Measurements from ENCODE around the gene SLFN5. TPM values are rescaled to one million over a fixed set of nuclear protein-coding genes. Genes with fewer than 3 reads are reported as not detected.

The SLFN5 gene
- total and polyA plus RNA-seq, 2 of the 13 experiments (the other 11 are each of a cell fraction or from before 2014, with no cell fraction given), result 0.25 to 0.35 TPM

DNA sequence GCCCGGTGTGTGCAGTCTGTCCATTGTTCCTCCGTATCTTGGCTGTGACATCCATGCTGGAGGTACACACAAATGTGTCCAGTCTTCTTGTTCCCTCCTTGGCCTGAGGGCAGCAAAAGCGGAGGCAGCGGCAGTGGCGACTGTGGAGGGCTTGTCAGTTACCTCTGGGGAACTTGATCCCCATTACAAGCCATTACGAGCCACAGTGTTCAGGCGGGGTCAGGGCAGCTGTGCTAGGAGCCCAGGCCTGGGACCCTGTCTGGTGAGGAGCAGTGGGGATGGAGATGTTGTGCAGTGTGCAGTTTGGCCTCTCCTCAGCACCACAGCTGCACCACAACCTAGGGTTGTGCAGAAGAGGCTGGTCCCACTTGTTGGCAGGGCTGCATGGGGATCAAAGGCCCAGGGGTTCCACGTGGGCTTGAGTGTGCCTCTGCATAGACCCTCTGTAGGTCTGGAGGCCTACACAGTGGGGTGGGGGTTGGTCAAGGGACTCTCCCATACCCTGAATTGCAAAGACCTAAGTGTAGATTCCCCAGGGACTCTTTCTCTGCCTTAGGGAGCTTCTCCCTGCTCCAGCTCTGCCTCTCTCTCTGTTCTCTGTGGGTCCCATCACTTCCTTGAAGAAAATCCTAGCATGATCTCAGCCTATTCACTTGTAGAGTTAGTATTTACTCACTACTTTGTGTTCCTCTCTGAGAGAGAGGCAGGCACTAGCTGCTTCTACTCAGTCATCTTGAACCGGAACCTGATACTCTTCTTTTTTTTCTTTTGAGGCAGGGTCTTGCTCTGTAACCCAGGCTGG is 71.7 kb downstream of the SLFN5 start (continued):
- TF ChIP-seq NRL (CRISPR knock-in tag; IDR thresholded peaks at IDR 0.05; ENCODE audit: borderline replicate concordance) (no peak), ZMYM2 (CRISPR knock-in tag; IDR thresholded peaks at IDR 0.05) (no peak)

GRCh38 chr17:35315283-35315682 is 72.4 kb downstream of the SLFN5 start:
- in situ Hi-C loops (cut with HindIII; ENCODE audit: extremely low pct_ligation_motif_present, low pct_unique_long_range_greater_than_20kb), result loop anchor here (25.0 kb wide), 1 partner anchor 422 kb away; the partner anchor contains the start of gene RASL10B
- POLR2A ChIA-PET, result no interaction called here
- no peak for ATAC-seq
- no peak overlapping the region for H2AFZ ChIP-seq (ENCODE audit: low read length)
- H3K9ac ChIP-seq (ENCODE audit: insufficient read depth, low read depth, low read length), result no peak overlapping the region
- CTCF ChIA-PET (ENCODE audit: low intra/inter-chr PET ratio, low total read pairs), result interaction anchor here (1.2 kb wide), 1 partner anchor 218 kb away, joined by 4 read pairs; no protein-coding TSS in a partner anchor
- H4K20me1 ChIP-seq (ENCODE audit: insufficient read depth, low read length), result no peaks in the 10 kb centered on the region
- H3K36me3 ChIP-seq (replicated peaks in 1 of 2; ENCODE audit: control insufficient read depth in 1 of 2, insufficient read depth in 2 of 2, low read length in 2 of 2), result no peaks in the 10 kb centered on the region
- no peak overlapping the region for H3K27ac ChIP-seq (ENCODE audit: extremely low read length, insufficient read depth, low read length)
- FAIRE-seq, result no peak
- BruUV-seq (replicated peaks), result no TSS peak
- no peak overlapping the region for H3K4me2 ChIP-seq (ENCODE audit: low read depth, low read length)
- no peaks in the 10 kb centered on the region for H3K79me2 ChIP-seq (ENCODE audit: insufficient read depth, low read length)
- 3% methylated on average over 5 of the region's 5 CpGs for WGBS (ENCODE audit: low lambda C conversion rate)
- no peak overlapping the region for H3K4me3 ChIP-seq (replicated peaks in 1 of 3; ENCODE audit: insufficient read depth in 1 of 3, low read depth in 2 of 3, low read length in 3 of 3)
- H3K27me3 ChIP-seq (ENCODE audit: control insufficient read depth in 1 of 2, insufficient read depth in 2 of 2, low read length in 2 of 2), result no peaks in the 10 kb centered on the region; a peak in 1 of 5 replicates
- H3K4me1 ChIP-seq (ENCODE audit: insufficient read depth, low read length), result no peaks in the 10 kb centered on the region
- DNase-seq (ENCODE audit: low spot score), result no peak
- H3K9me3 ChIP-seq (ENCODE audit: low read length), result no peaks in the 10 kb centered on the region
- intact Hi-C loops (cut with micrococcal nuclease; ENCODE audit: unreplicated experiment), result no loop called here
- no peak for TF ChIP-seq GLI4 (CRISPR knock-in tag; IDR thresholded peaks at IDR 0.05; ENCODE audit: borderline replicate concordance)

DNA sequence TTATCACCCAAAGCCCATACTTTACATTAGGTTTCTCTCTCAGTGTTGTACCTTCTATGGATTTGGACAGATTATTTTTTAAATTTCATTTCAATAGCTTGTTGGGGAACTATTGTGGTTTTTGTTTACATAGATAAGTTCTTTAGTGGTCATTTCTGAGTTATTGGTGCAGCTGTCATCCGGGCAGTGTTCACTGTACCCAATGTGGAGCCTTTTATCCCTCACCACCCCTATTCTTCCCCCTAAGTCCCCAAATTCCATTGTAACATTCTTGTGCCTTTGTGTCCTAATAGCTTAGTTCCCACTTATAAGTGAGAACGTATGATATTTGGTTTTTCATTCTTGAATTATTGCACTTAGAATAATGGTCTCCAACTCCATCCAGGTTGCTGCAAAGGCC is 73.1 kb downstream of the SLFN5 start:
- Histone ChIP-seq H4K20me1 (ENCODE audit: insufficient read depth, low read length) (no peaks in the 10 kb centered on the region), H3K27ac (ENCODE audit: extremely low read length, insufficient read depth, low read length) (no peak overlapping the region), H3K27me3 (ENCODE audit: control insufficient read depth in 1 of 2, insufficient read depth in 2 of 2, low read length in 2 of 2) (no peaks in the 10 kb centered on the region; a peak in 1 of 5 replicates), H3K4me1 (ENCODE audit: insufficient read depth, low read length) (no peaks in the 10 kb centered on the region), H3K79me2 (ENCODE audit: insufficient read depth, low read length) (no peaks in the 10 kb centered on the region), H3K36me3 (replicated peaks in 1 of 2; ENCODE audit: control insufficient read depth in 1 of 2, insufficient read depth in 2 of 2, low read length in 2 of 2) (no peaks in the 10 kb centered on the region), H3K4me2 (ENCODE audit: low read depth, low read length) (no peak overlapping the region), H3K9me3 (ENCODE audit: low read length) (no peaks in the 10 kb centered on the region), H3K4me3 (replicated peaks in 1 of 3; ENCODE audit: insufficient read depth in 1 of 3, low read depth in 2 of 3, low read length in 3 of 3) (no peak overlapping the region), H3K9ac (ENCODE audit: insufficient read depth, low read depth, low read length) (no peak overlapping the region), H2AFZ (ENCODE audit: low read length) (no peak overlapping the region)
- in situ Hi-C loops (cut with HindIII; ENCODE audit: extremely low pct_ligation_motif_present, low pct_unique_long_range_greater_than_20kb), result loop anchor here (25.0 kb wide), 1 partner anchor 421 kb away; the partner anchor contains the start of gene RASL10B
- 1% methylated on average over 2 of the region's 2 CpGs for WGBS (ENCODE audit: low lambda C conversion rate)
- TF ChIP-seq EEA1 (CRISPR knock-in tag; IDR thresholded peaks at IDR 0.05; ENCODE audit: borderline replicate concordance) (no peak), ZNF552 (CRISPR knock-in tag; IDR thresholded peaks at IDR 0.05; ENCODE audit: borderline replicate concordance) (no peak), KAT8 (CRISPR knock-in tag; IDR thresholded peaks at IDR 0.05) (no peak), KLF15 (CRISPR knock-in tag; IDR thresholded peaks at IDR 0.05; ENCODE audit: borderline replicate concordance) (no peak)
- TF ChIP-seq, protein P1, sequence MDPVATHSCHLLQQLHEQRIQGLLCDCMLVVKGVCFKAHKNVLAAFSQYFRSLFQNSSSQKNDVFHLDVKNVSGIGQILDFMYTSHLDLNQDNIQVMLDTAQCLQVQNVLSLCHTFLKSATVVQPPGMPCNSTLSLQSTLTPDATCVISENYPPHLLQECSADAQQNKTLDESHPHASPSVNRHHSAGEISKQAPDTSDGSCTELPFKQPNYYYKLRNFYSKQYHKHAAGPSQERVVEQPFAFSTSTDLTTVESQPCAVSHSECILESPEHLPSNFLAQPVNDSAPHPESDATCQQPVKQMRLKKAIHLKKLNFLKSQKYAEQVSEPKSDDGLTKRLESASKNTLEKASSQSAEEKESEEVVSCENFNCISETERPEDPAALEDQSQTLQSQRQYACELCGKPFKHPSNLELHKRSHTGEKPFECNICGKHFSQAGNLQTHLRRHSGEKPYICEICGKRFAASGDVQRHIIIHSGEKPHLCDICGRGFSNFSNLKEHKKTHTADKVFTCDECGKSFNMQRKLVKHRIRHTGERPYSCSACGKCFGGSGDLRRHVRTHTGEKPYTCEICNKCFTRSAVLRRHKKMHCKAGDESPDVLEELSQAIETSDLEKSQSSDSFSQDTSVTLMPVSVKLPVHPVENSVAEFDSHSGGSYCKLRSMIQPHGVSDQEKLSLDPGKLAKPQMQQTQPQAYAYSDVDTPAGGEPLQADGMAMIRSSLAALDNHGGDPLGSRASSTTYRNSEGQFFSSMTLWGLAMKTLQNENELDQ (CRISPR knock-in tag; IDR thresholded peaks at IDR 0.05; ENCODE audit: borderline replicate concordance), result no peak
- no peak for FAIRE-seq
- CTCF ChIA-PET (ENCODE audit: low intra/inter-chr PET ratio, low total read pairs), result no interaction called here
- no TSS peak for BruUV-seq (replicated peaks)
- no peak for ATAC-seq
- POLR2A ChIA-PET, result no interaction called here
- no peak for DNase-seq (ENCODE audit: low spot score)
- intact Hi-C loops (cut with micrococcal nuclease; ENCODE audit: unreplicated experiment), result no loop called here
